KMS-11 (cell line): ENCODE measurements around the gene HNRNPUL1.
A peak's percentile ranks its signal among the peaks of the same experiment; 100 is the strongest.

Source experiments
- H2AFZ ChIP-seq: fragments of 200-600 bp; sonication (generic); 2 replicates; pipeline ENCODE4 v1.6.1; 2016; ENCODE audit warnings: antibody characterized with exemption, mixed run types, low read depth
- H3K27ac ChIP-seq: fragments of 200-600 bp; sonication (generic); 2 replicates; pipeline ENCODE4 v1.6.1; 2016; ENCODE audit warnings: mild to moderate bottlenecking, mixed run types
- H3K27me3 ChIP-seq: fragments of 200-600 bp; sonication (generic); 2 replicates; pipeline ENCODE4 v1.6.1; 2017; ENCODE audit warnings: mild to moderate bottlenecking, low read depth, mixed run types, moderate library complexity; ENCODE audit not compliant: insufficient read depth
- H3K36me3 ChIP-seq: fragments of 200-600 bp; sonication (generic); 2 replicates; pipeline ENCODE4 v1.6.1; 2017; ENCODE audit warnings: mild to moderate bottlenecking, mixed run types; ENCODE audit not compliant: insufficient read depth
- H3K4me1 ChIP-seq: fragments of 200-600 bp; sonication (generic); 2 replicates; pipeline ENCODE4 v1.6.1; 2016; ENCODE audit warnings: mild to moderate bottlenecking, low read depth, mixed run types; ENCODE audit not compliant: poor library complexity, severe bottlenecking
- H3K4me2 ChIP-seq: fragments of 200-600 bp; sonication (generic); 2 replicates; pipeline ENCODE4 v1.7.0; 2016; ENCODE audit warnings: mild to moderate bottlenecking, mixed run types
- H3K4me3 ChIP-seq: fragments of 200-600 bp; sonication (generic); IDR thresholded peaks from 2 replicates; pipeline ENCODE4 v1.6.1; 2017; ENCODE audit warnings: low read depth, low read length, mixed read lengths; ENCODE audit not compliant: insufficient read depth
- H3K79me2 ChIP-seq: fragments of 200-600 bp; sonication (generic); 2 replicates; pipeline ENCODE4 v1.6.1; 2016; ENCODE audit warnings: low read depth, mixed run types; ENCODE audit not compliant: insufficient read depth
- H3K9ac ChIP-seq: fragments of 200-600 bp; sonication (generic); 2 replicates; pipeline ENCODE4 v1.6.1; 2016; ENCODE audit warnings: mild to moderate bottlenecking, mixed run types
- H4K20me1 ChIP-seq: fragments of 200-600 bp; sonication (generic); 2 replicates; pipeline ENCODE4 v1.6.1; 2016; ENCODE audit warnings: mild to moderate bottlenecking, mixed run types; ENCODE audit not compliant: insufficient read depth
- CTCF ChIP-seq: fragments of 200-600 bp; sonication (generic); conservative IDR thresholded peaks from 2 replicates; pipeline ENCODE4 v1.6.1; 2017; ENCODE audit warnings: low read depth, mild to moderate bottlenecking, antibody characterized with exemption, low read length, moderate library complexity, mixed read lengths

The HNRNPUL1 gene

GRCh38 chr19:41264581-41265394, 616 bp downstream of the HNRNPUL1 start:
- H3K4me1 ChIP-seq, result peaks cover 24% of the 10 kb centered on the region
- H3K9ac ChIP-seq, result peak overlapping the region; percentile 100
- peaks cover 18% of the 10 kb centered on the region for H3K36me3 ChIP-seq
- peak overlapping the region; percentile 100 for H3K27ac ChIP-seq
- no peak for TF ChIP-seq CTCF
- peak overlapping the region; percentile 89; the same call in 1 of the 2 replicates for H3K4me2 ChIP-seq
- H2AFZ ChIP-seq, result peak overlapping the region; percentile 63
- H3K27me3 ChIP-seq, result peaks cover 4% of the 10 kb centered on the region; the same call in 1 of the 2 replicates
- no peaks in the 10 kb centered on the region for H4K20me1 ChIP-seq
- peaks cover 55% of the 10 kb centered on the region for H3K79me2 ChIP-seq
- peak overlapping the region; percentile 46 for H3K4me3 ChIP-seq

GRCh38 chr19:41265395-41266153, 1.4 kb downstream of the HNRNPUL1 start:
- Histone ChIP-seq H3K36me3 (peaks cover 21% of the 10 kb centered on the region), H3K27ac (peak overlapping the region; percentile 100), H3K9ac (peak overlapping the region; percentile 100), H2AFZ (peak overlapping the region; percentile 63; the same call in 1 of the 2 replicates), H3K79me2 (peaks cover 55% of the 10 kb centered on the region), H3K27me3 (0 out of 2 replicates have a peak, but pooled peaks cover 2% of the 10 kb centered on the region), H3K4me1 (peaks cover 24% of the 10 kb centered on the region), H4K20me1 (no peaks in the 10 kb centered on the region), H3K4me3 (peak overlapping the region; percentile 46), H3K4me2 (peak overlapping the region; percentile 89)
- no peak for TF ChIP-seq CTCF

- H3K4me2 ChIP-seq, result no peak overlapping the region
- peaks cover 20% of the 10 kb centered on the region for H3K4me1 ChIP-seq
- no peaks in the 10 kb centered on the region for H4K20me1 ChIP-seq
- no peaks in the 10 kb centered on the region for H3K27me3 ChIP-seq
- H3K4me3 ChIP-seq, result no peak overlapping the region
- H2AFZ ChIP-seq, result no peak overlapping the region
- H3K79me2 ChIP-seq, result peaks cover 55% of the 10 kb centered on the region
- TF ChIP-seq CTCF, result no peak
- no peak overlapping the region for H3K27ac ChIP-seq
- no peak overlapping the region for H3K9ac ChIP-seq
- peaks cover 33% of the 10 kb centered on the region for H3K36me3 ChIP-seq
These were observed 4.9 kb downstream of the HNRNPUL1 start for GRCh38 chr19:41269055-41269454.

- no peak overlapping the region for H3K4me3 ChIP-seq
- peaks cover 20% of the 10 kb centered on the region for H3K4me1 ChIP-seq
These were observed 5.4 kb downstream of the HNRNPUL1 start for GRCh38 chr19:41269571-41269970.

More at GRCh38 chr19:41269571-41269970, 5.4 kb downstream of the HNRNPUL1 start:
- Histone ChIP-seq H3K27ac (no peak overlapping the region), H3K4me2 (no peak overlapping the region), H3K79me2 (peaks cover 51% of the 10 kb centered on the region), H3K9ac (no peak overlapping the region), H3K27me3 (no peaks in the 10 kb centered on the region), H3K36me3 (peaks cover 38% of the 10 kb centered on the region), H2AFZ (no peak overlapping the region), H4K20me1 (no peaks in the 10 kb centered on the region)
- TF ChIP-seq CTCF, result no peak
